Measurements from ENCODE around the gene RCAN1. TPM values are rescaled to one million over a fixed set of nuclear protein-coding genes. Genes with fewer than 3 reads are reported as not detected.

RCAN1 gene
- total and polyA plus RNA-seq, 2 of the 4 experiments (the other 2 are of a cell fraction), result 53.5 to 175 TPM

GRCh38 chr21:34552360-34553098 is 62.4 kb downstream of the RCAN1 start:
- Histone ChIP-seq H3K9me3 (ENCODE audit: control insufficient read depth, insufficient read depth, low read length) (no peaks in the 10 kb centered on the region), H3K27me3 (ENCODE audit: control insufficient read depth, insufficient read depth, low read length) (no peaks in the 10 kb centered on the region), H3K9ac (ENCODE audit: low read depth, low read length) (peak overlapping the region; percentile 44), H3K18ac (ENCODE audit: low read depth, low read length) (peak overlapping the region; percentile 65; the same call in 1 of the 2 replicates), H2BK20ac (ENCODE audit: low read depth, low read length) (peak overlapping the region; percentile 92), H3K4me2 (ENCODE audit: low read depth, low read length) (peak overlapping the region; percentile 79), H4K8ac (ENCODE audit: low read depth in 2 of 2, low read length in 2 of 2) (peak overlapping the region; percentile 76 to 94), H2BK5ac (ENCODE audit: low read depth, low read length, poor library complexity, severe bottlenecking) (peak overlapping the region; percentile 96), H2AK9ac (replicated peaks; ENCODE audit: low read depth, low read length, poor library complexity) (peak overlapping the region; percentile 87), H2AFZ (replicated peaks; ENCODE audit: low read length, poor library complexity) (peak overlapping the region; percentile 80), H3K9me1 (ENCODE audit: insufficient read depth, low read length) (peaks cover 12% of the 10 kb centered on the region), H4K91ac (ENCODE audit: insufficient read depth, low read depth, low read length) (peak overlapping the region; percentile 85), H3K4me1 (ENCODE audit: control insufficient read depth, insufficient read depth, low read length) (peaks cover 10% of the 10 kb centered on the region), H2BK120ac (ENCODE audit: low read depth, low read length) (peak overlapping the region; percentile 97), H3K4me3 (ENCODE audit: insufficient read depth, low read depth, low read length) (peak overlapping the region; percentile 29), H3K14ac (replicated peaks; ENCODE audit: low read depth, low read length) (peak overlapping the region; percentile 94), H4K20me1 (ENCODE audit: insufficient read depth, low read length) (no peaks in the 10 kb centered on the region), H3K36me3 (ENCODE audit: control insufficient read depth, insufficient read depth, low read length) (no peaks in the 10 kb centered on the region), H3K4ac (ENCODE audit: low read depth, low read length) (peak overlapping the region; percentile 96), H4K5ac (ENCODE audit: low read depth, low read length) (peak overlapping the region; percentile 81), H3K23ac (ENCODE audit: low read depth, low read length) (peak overlapping the region; percentile 90), H3K27ac (ENCODE audit: insufficient read depth, low read length) (peak overlapping the region; percentile 81), H2AK5ac (ENCODE audit: low read depth, low read length) (peak overlapping the region; percentile 92), H3K79me1 (ENCODE audit: low read depth in 1 of 2, low read length in 2 of 2) (peaks cover 17 to 31% of the 10 kb centered on the region in 2 experiments), H3K56ac (ENCODE audit: extremely low read depth, insufficient read depth, low read length) (peak overlapping the region; percentile 92), H2BK15ac (ENCODE audit: low read depth, low read length) (peak overlapping the region; percentile 97)
- DNase-seq (no peak), ATAC-seq (ENCODE audit: low read depth) (peak; percentile 50)
- dilution Hi-C loops (cut with HindIII; ENCODE audit: low sequenced_read_pairs, unreplicated experiment), result no loop called here
- POLR2A ChIA-PET (ENCODE audit: unreplicated experiment), result interaction anchor here (0.6 to 1.2 kb wide), 3 partner anchors 26 to 56 kb away, joined by 5 to 20 read pairs (median 6); no protein-coding TSS in a partner anchor
- no TSS peak for BruUV-seq (replicated peaks)
- intact Hi-C loops (cut with micrococcal nuclease), result no loop called here
- TF ChIP-seq CEBPB (IDR thresholded peaks at IDR 0.05; ENCODE audit: low read depth, low read length) (0 out of 2 replicates have a peak, but pooled peaks have one; percentile 11), MAZ (IDR thresholded peaks at IDR 0.05; ENCODE audit: borderline replicate concordance, low read depth, low read length) (no peak)
- CTCF ChIA-PET, result interaction anchor here (0.7 kb wide), 1 partner anchor 698 kb away, joined by 3 read pairs; no protein-coding TSS in a partner anchor
- WGBS, 2 experiments (ENCODE audit: extremely low coverage in 2 of 2, insufficient read length in 1 of 2), result 100% methylated on average over 1 of the region's 7 CpGs; no CpG with 5 or more reads in 1 of the 2 experiments
- in situ Hi-C loops (cut with MboI; ENCODE audit: low sequenced_read_pairs), result no loop called here

Measured in IMR-90 (cell line).